HepG2 (cell line): ENCODE results near the gene MKS1. TPM values are rescaled to one million over a fixed set of nuclear protein-coding genes. Genes with fewer than 3 reads are reported as not detected.

Source experiments
- ARNT ChIP-seq: fragments of 450-650 bp; IDR thresholded peaks from 2 replicates; pipeline ENCODE4 v1.6.1; 2017
- ATF1 ChIP-seq: IDR thresholded peaks from 2 replicates; pipeline ENCODE4 v1.6.1; 2016; ENCODE audit warnings: mild to moderate bottlenecking, control low read depth
- BCL3 ChIP-seq: sonication (generic); formaldehyde crosslinking; IDR thresholded peaks from 2 replicates; pipeline ENCODE4 v1.5.1; 2020; ENCODE audit warnings: mild to moderate bottlenecking, missing genetic modification reagents, moderate library complexity
- BRCA1 ChIP-seq: sonication (generic); formaldehyde crosslinking; IDR thresholded peaks from 2 replicates; pipeline ENCODE4 v1.4.0; 2020; ENCODE audit warnings: missing genetic modification reagents
- CHCHD3 ChIP-seq: sonication (generic); formaldehyde crosslinking; IDR thresholded peaks from 2 replicates; pipeline ENCODE4 v1.8.0; 2022; ENCODE audit warnings: mild to moderate bottlenecking, missing genetic modification reagents, moderate library complexity
- FIP1L1 ChIP-seq: fragments of 200-400 bp; formaldehyde crosslinking; IDR thresholded peaks from 2 replicates; pipeline ENCODE4 v1.6.1; 2018; ENCODE audit warnings: low read depth, mild to moderate bottlenecking, low read length, moderate library complexity, borderline replicate concordance; ENCODE audit not compliant: insufficient read depth
- KLF11 ChIP-seq: IDR thresholded peaks from 2 replicates; pipeline ENCODE4 v1.6.1; 2016; ENCODE audit warnings: missing compliant biosample characterization
- MAFG ChIP-seq: sonication (generic); formaldehyde crosslinking; IDR thresholded peaks from 2 replicates; pipeline ENCODE4 v1.5.1; 2020; ENCODE audit warnings: mild to moderate bottlenecking, missing genetic modification reagents
- MNT ChIP-seq: fragments of 450-650 bp; IDR thresholded peaks from 2 replicates; pipeline ENCODE4 v1.6.1; 2016
- NAIF1 ChIP-seq: sonication (generic); formaldehyde crosslinking; IDR thresholded peaks from 2 replicates; pipeline ENCODE4 v1.5.0; 2020; ENCODE audit warnings: mild to moderate bottlenecking, missing genetic modification reagents, borderline replicate concordance
- NR3C1 ChIP-seq: sonication (generic); formaldehyde crosslinking; IDR thresholded peaks from 2 replicates; pipeline ENCODE4 v1.4.0; 2020; ENCODE audit warnings: missing genetic modification reagents
- PLSCR1 ChIP-seq: sonication (generic); formaldehyde crosslinking; IDR thresholded peaks from 2 replicates; pipeline ENCODE4 v1.5.0; 2020; ENCODE audit warnings: missing genetic modification reagents, mild to moderate bottlenecking, borderline replicate concordance
- PRMT3 ChIP-seq: sonication (generic); formaldehyde crosslinking; IDR thresholded peaks from 2 replicates; pipeline ENCODE4 v1.8.1; 2022; ENCODE audit warnings: low read depth, mild to moderate bottlenecking, moderate library complexity, missing genetic modification reagents, borderline replicate concordance
- RFX1 ChIP-seq: fragments of 450-650 bp; IDR thresholded peaks from 2 replicates; pipeline ENCODE4 v1.6.1; 2017
- STAG1 ChIP-seq: sonication (generic); formaldehyde crosslinking; IDR thresholded peaks from 2 replicates; pipeline ENCODE4 v1.4.0; 2020; ENCODE audit warnings: missing genetic modification reagents
- TFAP4 ChIP-seq: sonication (generic); IDR thresholded peaks from 2 replicates; pipeline ENCODE4 v1.6.1; 2016; ENCODE audit warnings: low read depth, borderline replicate concordance
- ZBTB20 ChIP-seq: sonication (generic); formaldehyde crosslinking; IDR thresholded peaks from 2 replicates; pipeline ENCODE4 v1.8.1; 2023; ENCODE audit warnings: missing genetic modification reagents, low read depth, mild to moderate bottlenecking, borderline replicate concordance
- ZGPAT ChIP-seq: IDR thresholded peaks from 2 replicates; pipeline ENCODE4 v1.6.1; 2016; ENCODE audit warnings: mild to moderate bottlenecking
- ZNF230 ChIP-seq: sonication (generic); formaldehyde crosslinking; IDR thresholded peaks from 2 replicates; pipeline ENCODE4 v1.4.0; 2020; ENCODE audit warnings: mild to moderate bottlenecking, missing genetic modification reagents
- ZNF44 ChIP-seq: sonication (generic); formaldehyde crosslinking; IDR thresholded peaks from 2 replicates; pipeline ENCODE4 v1.5.1; 2020; ENCODE audit warnings: mild to moderate bottlenecking, missing genetic modification reagents
- ZNF543 ChIP-seq: sonication (generic); formaldehyde crosslinking; IDR thresholded peaks from 2 replicates; pipeline ENCODE4 v1.4.0; 2020; ENCODE audit warnings: mild to moderate bottlenecking, missing genetic modification reagents
- ZNF615 ChIP-seq: sonication (generic); formaldehyde crosslinking; IDR thresholded peaks from 2 replicates; pipeline ENCODE4 v1.5.0; 2020; ENCODE audit warnings: mild to moderate bottlenecking, missing genetic modification reagents, borderline replicate concordance
- ZNF703 ChIP-seq: sonication (generic); formaldehyde crosslinking; IDR thresholded peaks from 2 replicates; pipeline ENCODE4 v1.5.1; 2020; ENCODE audit warnings: missing genetic modification reagents, mild to moderate bottlenecking, moderate library complexity, borderline replicate concordance
- ZNF772 ChIP-seq: sonication (generic); formaldehyde crosslinking; IDR thresholded peaks from 2 replicates; pipeline ENCODE4 v1.5.0; 2020; ENCODE audit warnings: mild to moderate bottlenecking, missing genetic modification reagents
- ZNF792 ChIP-seq: IDR thresholded peaks from 2 replicates; pipeline ENCODE4 v1.6.1; 2016
- polyA plus RNA-seq, 8 experiments: library from polyadenylated mRNA; depleted of rRNA in 3 of 8; stranded (reverse) in 7 of 8; unstranded in 1 of 8; fragments of >200 nt; fragmentation: Illumina TruSeq in 4 of 8; extraction: Trizol in 4 of 8; gene quantifications; 2 replicates each; pipeline versions ENCODE4 v1.2.1 to v1.2.3, GENCODE V29; 2011 to 2016; ENCODE audit warnings: low read depth in 4 of 8, missing spikeins in 1 of 8, mixed read lengths in 1 of 8; ENCODE audit not compliant: insufficient read depth in 1 of 8
- total RNA-seq, 5 experiments: library from RNA; depleted of rRNA; stranded (reverse); fragments of >200 nt; fragmentation: Illumina TruSeq; extraction: Trizol; gene quantifications; 2 replicates each; pipeline ENCODE4 v1.2.3, GENCODE V29; 2016; ENCODE audit warnings: low read depth in 1 of 5

Gene MKS1
- total and polyA plus RNA-seq, 2 of the 13 experiments (the other 11 are each of a cell fraction or from before 2014, with no cell fraction given), result 16.1 to 26.3 TPM

- TF ChIP-seq BCL3 (CRISPR knock-in tag) (0 out of 2 replicates have a peak, but pooled peaks have one; percentile 70), ZNF792 (CRISPR knock-in tag) (peak; percentile 85; the same call in 1 of the 2 replicates), PLSCR1 (CRISPR knock-in tag) (0 out of 2 replicates have a peak, but pooled peaks have one; percentile 76), RFX1 (no peak), ATF1 (CRISPR knock-in tag) (no peak), MAFG (CRISPR knock-in tag) (no peak), BRCA1 (CRISPR knock-in tag) (0 out of 2 replicates have a peak, but pooled peaks have one; percentile 63), STAG1 (CRISPR knock-in tag) (peak; percentile 64), CHCHD3 (CRISPR knock-in tag) (0 out of 2 replicates have a peak, but pooled peaks have one; percentile 56), ZNF230 (0 out of 2 replicates have a peak, but pooled peaks have one; percentile 18), ZNF772 (CRISPR knock-in tag) (peak; percentile 78; the same call in 1 of the 2 replicates), KLF11 (CRISPR knock-in tag) (peak; percentile 75; the same call in 1 of the 2 replicates), ZNF615 (CRISPR knock-in tag) (no peak), ZNF543 (CRISPR knock-in tag) (peak; percentile 88), MNT (peak; percentile 77), ZNF44 (CRISPR knock-in tag) (0 out of 2 replicates have a peak, but pooled peaks have one; percentile 72), PRMT3 (CRISPR knock-in tag) (peak; percentile 58; the same call in 1 of the 2 replicates), ZNF703 (no peak), FIP1L1 (no peak), ZGPAT (CRISPR knock-in tag) (peak; percentile 70), NR3C1 (no peak), ARNT (no peak), ZBTB20 (peak; percentile 74), TFAP4 (no peak), NAIF1 (CRISPR knock-in tag) (peak; percentile 45; the same call in 1 of the 2 replicates)
Measured at GRCh38 chr17:58249270-58250133, 30.4 kb upstream of the MKS1 start (continued).
